Right lobe of liver (tissue), 6 donors: Measurements from ENCODE around the gene TM9SF3. TPM values are rescaled to one million over a fixed set of nuclear protein-coding genes. Genes with fewer than 3 reads are reported as not detected.
"Not testable (repeated sequence)": the region's sequence is repeated elsewhere in the genome, so short reads cannot be mapped to it uniquely, and the experiment has no call there.

Experiments used
- ATAC-seq, 4 donors: fragments of 200-7000 bp; cut with Tn5 transposase; one replicate each; pipeline ENCODE4 v1.9.1; 2020; ENCODE audit warnings: mild to moderate bottlenecking in 4 of 4, moderate library complexity in 4 of 4
- DNase-seq, 3 donors: peaks; one replicate each; pipeline ENCODE4 v3.0.0-alpha.2; 2020
- H3K27ac ChIP-seq, 3 donors: fragments of 200-600 bp; one replicate each; pipeline ENCODE4 v1.8.0; 2022
- H3K27me3 ChIP-seq, 2 donors: fragments of 200-600 bp; one replicate each; pipeline ENCODE4 v1.8.0; 2022
- H3K36me3 ChIP-seq, 4 donors: fragments of 200-600 bp; sonication (generic) in 1 of 4; one replicate each; pipeline versions ENCODE4 v1.5.1 to v1.8.0; 2017 to 2022; ENCODE audit warnings: control low read depth in 1 of 4
- H3K4me1 ChIP-seq, 4 donors: fragments of 200-600 bp; sonication (generic) in 1 of 4; one replicate each; pipeline versions ENCODE4 v1.5.1 to v1.8.0; 2017 to 2022; ENCODE audit warnings: control low read depth in 1 of 4
- H3K4me3 ChIP-seq, 3 donors: fragments of 200-600 bp; one replicate each; pipeline ENCODE4 v1.8.0; 2022
- H3K9me3 ChIP-seq, 4 donors: fragments of 200-600 bp; sonication (generic) in 1 of 4; one replicate each; pipeline versions ENCODE4 v1.5.1 to v1.8.0; 2017 to 2022; ENCODE audit warnings: control low read depth in 1 of 4
- CTCF ChIP-seq, 4 donors: fragments of 200-600 bp in 3 of 4; fragments of 450-650 bp in 1 of 4; IDR thresholded peaks; one replicate each; pipeline versions ENCODE4 v1.5.1 to v1.8.0; 2016 to 2022; ENCODE audit warnings: antibody characterized with exemption in 4 of 4, mild to moderate bottlenecking in 2 of 4
- POLR2A ChIP-seq: fragments of 450-650 bp; IDR thresholded peaks from one replicate; pipeline ENCODE4 v1.6.1; 2017; ENCODE audit warnings: antibody characterized with exemption, mild to moderate bottlenecking
- WGBS: methylation state at CpG from one replicate; pipeline ENCODE4 v1.1.6; 2018; ENCODE audit warnings: low coverage, low lambda C conversion rate; ENCODE audit not compliant: insufficient coverage; ENCODE audit errors: missing lambda C conversion rate; 5-methylcytosine and 5-hydroxymethylcytosine counted together
- intact Hi-C, 2 donors: fragments of 100-400 bp; cut with DNase I; formaldehyde crosslinking; loops; one replicate each; pipeline versions ENCODE4 v1.11.2 to v1.14.1; 2022
- total RNA-seq, 6 experiments: library from RNA; depleted of rRNA in 2 of 6; stranded (reverse); fragments of >200 nt in 2 of 6; fragmentation: NEBNext Ultra II Directional in 3 of 6; extraction: Animal tissue kit (Norgen Biotek cat#: 25700) in 3 of 6; gene quantifications; one replicate each; pipeline versions ENCODE4 v1.1.0 to v1.2.4, GENCODE V29; 2016 to 2023
- donor health status: DM: no; HTN: yes; CAD: no.
- donor health status: DM: no; HTN: no; CAD: no.
- donor health status: DM: no; HTN: no; CAD: no.
- donor health status: DM: no; HTN: yes; CAD: no.
- donor health status: DM: no; HTN: yes; CAD: no.

TM9SF3 gene
- total RNA-seq, 6 experiments from 2014 or later, result 45.0 to 96.6 (median 71.8) TPM

DNA sequence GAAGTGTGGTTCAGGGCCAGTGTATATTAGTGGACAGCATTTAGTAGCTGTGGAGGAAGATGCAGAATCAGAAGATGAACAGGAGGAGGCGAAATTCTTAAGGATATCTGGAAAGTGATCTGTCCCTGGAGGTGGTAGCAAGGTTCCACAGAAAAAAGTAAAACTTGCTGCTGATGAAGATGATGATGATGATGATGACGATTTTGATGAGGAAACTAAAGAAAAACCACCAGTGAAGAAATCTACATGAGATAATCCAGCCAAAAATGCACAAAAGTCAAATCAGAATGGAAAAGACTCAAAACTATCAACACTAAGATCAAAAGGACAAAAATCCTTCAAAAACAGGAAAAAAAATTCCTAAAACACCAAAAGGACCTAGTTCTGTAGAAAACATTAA is 26.3 kb downstream of the TM9SF3 start:
- no peak overlapping the region for H3K4me3 ChIP-seq
- no peaks in the 10 kb centered on the region for H3K9me3 ChIP-seq
- WGBS, result 85% methylated on average over 2 of the region's 2 CpGs
- peak overlapping the region in 1 of 3 donors; percentile 4 for H3K27ac ChIP-seq
- DNase-seq (no peak), ATAC-seq (no peak)
- H3K27me3 ChIP-seq, result no peaks in the 10 kb centered on the region
- TF ChIP-seq CTCF (IDR thresholded peaks at IDR 0.05), result no peak
- peaks cover 0 to 23% (median 2%) of the 10 kb centered on the region in 4 donors for H3K36me3 ChIP-seq
- intact Hi-C loops, result no loop called here
- H3K4me1 ChIP-seq, result peaks cover 0 to 16% (median 2%) of the 10 kb centered on the region in 4 donors

DNA sequence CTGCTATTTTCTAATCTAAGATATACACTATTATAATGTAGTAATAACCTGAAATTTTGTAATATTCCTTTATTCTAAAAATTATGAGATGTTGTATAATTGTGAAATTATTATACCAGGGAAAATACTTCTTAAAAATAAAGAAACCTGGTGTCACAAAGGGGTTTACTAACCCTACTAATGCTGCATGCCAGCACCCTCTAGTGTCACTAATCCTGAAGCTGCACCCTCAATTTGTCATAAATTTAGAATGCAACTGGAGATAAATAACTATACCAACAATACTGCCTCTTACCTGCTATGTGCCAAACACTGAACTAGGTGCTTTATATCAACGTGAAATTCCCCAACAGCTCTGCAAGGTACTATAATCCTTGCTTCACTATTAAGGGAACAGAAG is 30.8 kb downstream of the TM9SF3 start:
- peak in 2 of 4 donors; percentile 29 to 58 for ATAC-seq
- Histone ChIP-seq H3K4me1 (peaks cover 0 to 7% (median 0%) of the 10 kb centered on the region in 4 donors), H3K27me3 (no peaks in the 10 kb centered on the region), H3K27ac (no peak overlapping the region), H3K4me3 (no peak overlapping the region), H3K9me3 (no peaks in the 10 kb centered on the region), H3K36me3 (peaks cover 0 to 40% (median 7%) of the 10 kb centered on the region in 4 donors)
- WGBS, result 36% methylated on average over 1 of the region's 1 CpG
- no peak for DNase-seq
- intact Hi-C loops, result no loop called here
- no peak for TF ChIP-seq POLR2A
- TF ChIP-seq CTCF (IDR thresholded peaks at IDR 0.05), result peak in 3 of 4 donors; percentile 40 to 53 (median 48)

- WGBS, result 90% methylated on average over 3 of the region's 3 CpGs
Observed at GRCh38 chr10:96555330-96555729, 31.5 kb downstream of the TM9SF3 start.

DNA sequence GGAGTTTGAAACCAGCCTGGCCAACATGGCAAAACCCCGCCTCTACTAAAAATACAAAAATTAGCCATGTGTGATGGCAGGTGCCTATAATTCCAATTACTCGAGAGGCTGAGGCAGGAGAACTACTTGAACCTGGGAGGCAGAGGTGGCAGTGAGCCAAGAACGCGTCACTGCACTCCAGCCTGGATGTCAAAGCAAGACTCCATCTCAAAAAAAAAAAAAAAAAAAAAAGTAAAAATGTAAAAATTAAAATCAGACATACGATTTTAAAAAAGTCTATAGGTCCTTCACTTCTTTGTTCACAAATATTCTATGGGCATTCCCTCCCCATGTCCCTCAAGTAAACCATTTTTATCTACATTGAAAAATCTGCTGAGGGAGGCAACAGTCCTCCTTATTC is 38.2 kb downstream of the TM9SF3 start:
- Histone ChIP-seq H3K4me1 (no peaks in the 10 kb centered on the region), H3K4me3 (no peak overlapping the region), H3K27ac (no peak overlapping the region), H3K9me3 (no peaks in the 10 kb centered on the region), H3K36me3 (peaks cover 0 to 69% (median 21%) of the 10 kb centered on the region in 4 donors), H3K27me3 (no peaks in the 10 kb centered on the region)
- 84% methylated on average over 4 of the region's 5 CpGs for WGBS
- intact Hi-C loops, result no loop called here
- TF ChIP-seq CTCF (IDR thresholded peaks at IDR 0.05), result no peak
- no peak for TF ChIP-seq POLR2A
- ATAC-seq, result no peak
- peak in 1 of 3 donors; percentile 18 for DNase-seq

More at GRCh38 chr10:96555330-96555729, 31.5 kb downstream of the TM9SF3 start:
- peaks cover 0 to 44% (median 8%) of the 10 kb centered on the region in 4 donors for H3K36me3 ChIP-seq
- no peaks in the 10 kb centered on the region for H3K9me3 ChIP-seq
- no peaks in the 10 kb centered on the region for H3K27me3 ChIP-seq
- ATAC-seq, result no peak
- no peak overlapping the region for H3K27ac ChIP-seq
- no peak for DNase-seq
- H3K4me3 ChIP-seq, result no peak overlapping the region
- intact Hi-C loops, result no loop called here
- H3K4me1 ChIP-seq, result no peaks in the 10 kb centered on the region
- TF ChIP-seq POLR2A (no peak), CTCF (IDR thresholded peaks at IDR 0.05) (no peak)

GRCh38 chr10:96545558-96545957 is 41.3 kb downstream of the TM9SF3 start:
- ATAC-seq, H3K4me3 ChIP-seq, H3K27ac ChIP-seq, DNase-seq, H3K9me3 ChIP-seq, H3K4me1 ChIP-seq, H3K27me3 ChIP-seq, intact Hi-C loops: not testable (repeated sequence)
- H3K36me3 ChIP-seq, result peaks cover 0 to 52% (median 18%) of the 10 kb centered on the region in 4 donors
- 80% methylated on average over 5 of the region's 10 CpGs for WGBS
